CD4-positive, alpha-beta memory T cell (primary cell): ENCODE measurements around the gene ZNF101. TPM values are rescaled to one million over a fixed set of nuclear protein-coding genes. Genes with fewer than 3 reads are reported as not detected.

Experiments used
- CTCF ChIA-PET: fragments of 350-600 bp; sonication (Branson Sonifier 250); formaldehyde crosslinking; loops from one replicate; lab custom pipeline; 2021; ENCODE audit warnings: inconsistent platforms; ENCODE audit not compliant: partially characterized antibody; lab: Charles Lee
- POLR2A ChIA-PET: fragments of 350-600 bp; sonication (Branson Sonifier 250); formaldehyde crosslinking; loops from one replicate; lab custom pipeline; 2021; ENCODE audit not compliant: partially characterized antibody; lab: Charles Lee
- DNase-seq, 5 donors: peaks; one replicate each; pipeline versions ENCODE4 v3.0.0 to v3.0.0-alpha.2; 2020 to 2022; ENCODE audit warnings: mixed read lengths in 1 of 5
- H3K27ac ChIP-seq: one replicate; pipeline ENCODE4 v1.7.0; 2013; ENCODE audit warnings: low read depth, low read length
- H3K27me3 ChIP-seq: 2 replicates; pipeline ENCODE4 v1.7.0; 2013; ENCODE audit warnings: mild to moderate bottlenecking, low read length, moderate library complexity; ENCODE audit not compliant: insufficient read depth
- H3K36me3 ChIP-seq: 2 replicates; pipeline ENCODE4 v1.7.0; 2013; ENCODE audit warnings: mild to moderate bottlenecking, low read length, moderate library complexity; ENCODE audit not compliant: insufficient read depth
- H3K4me1 ChIP-seq: 2 replicates; pipeline ENCODE4 v1.7.0; 2013; ENCODE audit warnings: mild to moderate bottlenecking, low read length, moderate library complexity; ENCODE audit not compliant: insufficient read depth
- H3K4me3 ChIP-seq, 2 donors: one replicate each; pipeline ENCODE4 v1.7.0; 2013; ENCODE audit warnings: low read length in 2 of 2, mild to moderate bottlenecking in 1 of 2
- H3K9me3 ChIP-seq, 2 donors: one replicate each; pipeline ENCODE4 v1.7.0; 2013; ENCODE audit warnings: low read length in 2 of 2, control low read depth in 1 of 2; ENCODE audit not compliant: control insufficient read depth in 1 of 2
- H3K27ac Mint-ChIP-seq, 7 donors: one replicate each; pipeline ENCODE4 v1.8.0; 2020 to 2021; ENCODE audit warnings: mixed read lengths in 7 of 7, mild to moderate bottlenecking in 6 of 7, inconsistent platforms in 3 of 7, moderate library complexity in 3 of 7
- H3K27me3 Mint-ChIP-seq, 2 donors: one replicate each; pipeline ENCODE4 v1.8.0; 2020 to 2021; ENCODE audit warnings: mixed read lengths in 2 of 2
- H3K36me3 Mint-ChIP-seq, 2 donors: one replicate each; pipeline ENCODE4 v1.8.0; 2020 to 2021; ENCODE audit warnings: mixed read lengths in 2 of 2, inconsistent platforms in 1 of 2, mild to moderate bottlenecking in 1 of 2
- H3K4me1 Mint-ChIP-seq, 4 donors: one replicate each; pipeline ENCODE4 v1.8.0; 2020 to 2021; ENCODE audit warnings: mixed read lengths in 4 of 4, mild to moderate bottlenecking in 1 of 4
- H3K4me3 Mint-ChIP-seq, 8 donors: one replicate each; pipeline ENCODE4 v1.8.0; 2020 to 2021; ENCODE audit warnings: mixed read lengths in 8 of 8, mild to moderate bottlenecking in 7 of 8, moderate library complexity in 6 of 8, inconsistent platforms in 3 of 8
- H3K9me3 Mint-ChIP-seq, 8 donors: one replicate each; pipeline ENCODE4 v1.8.0; 2020 to 2021; ENCODE audit warnings: mixed read lengths in 8 of 8, mild to moderate bottlenecking in 5 of 8, inconsistent platforms in 3 of 8, moderate library complexity in 1 of 8
- intact Hi-C: fragments of 100-400 bp; cut with micrococcal nuclease; formaldehyde crosslinking; loops from one replicate; pipeline ENCODE4 v1.15.1; 2023
- polyA plus RNA-seq, 2 donors: library from polyadenylated mRNA; unstranded; fragments of 300-500 nt; fragmentation: Illumina TruSeq; gene quantifications; one replicate each; pipeline ENCODE4 v1.2.3, GENCODE V29; 2021
- total RNA-seq, 2 experiments: library from RNA; stranded (reverse); gene quantifications; one replicate each; pipeline ENCODE4 v1.2.3, GENCODE V29; 2021

Gene ZNF101
- total RNA-seq: 100 to 1,000 TPM; 152 to 156 TPM
- polyA plus RNA-seq: 100 to 1,000 TPM in 1 of 2 donors, 10 to 100 TPM in 1; 97.3 to 113 TPM

- Mint-ChIP-seq H3K27me3 (no peaks in the 10 kb centered on the region), H3K36me3 (peaks cover 30 to 43% of the 10 kb centered on the region in 2 donors), H3K4me3 (peak within 1 kb of the TSS; percentile 84 to 94 (median 92)), H3K27ac (peak within 1 kb of the TSS; percentile 92 to 99 (median 96)), H3K4me1 (peaks cover 12 to 55% (median 29%) of the 10 kb centered on the region in 4 donors), H3K9me3 (peaks cover 0 to 26% (median 16%) of the 10 kb centered on the region in 8 donors)
- Histone ChIP-seq H3K27ac (peak within 1 kb of the TSS; percentile 85), H3K4me1 (peaks cover 43% of the 10 kb centered on the region), H3K9me3 (no peaks in the 10 kb centered on the region), H3K4me3 (peak within 1 kb of the TSS; percentile 69 to 90), H3K36me3 (peaks cover 22% of the 10 kb centered on the region), H3K27me3 (no peaks in the 10 kb centered on the region)
- DNase-seq: peak; percentile 95 to 96 (median 96)
- intact Hi-C loops: loop anchor here (1.0 to 10.0 kb wide), 6 partner anchors 65 to 264 kb away; partner anchors contain the start of genes GATAD2A, ZNF14, ZNF253 and ZNF93
- ChIA-PET CTCF (interaction anchor here (1.0 to 2.3 kb wide), 3 partner anchors 65 to 153 kb away, joined by 3 to 6 read pairs (median 3); partner anchors contain the start of genes ZNF14 and ZNF506), POLR2A (interaction anchor here (0.6 to 8.2 kb wide), 56 partner anchors 8 to 897 kb away, joined by 3 to 135 read pairs (median 5); partner anchors contain the start of genes CILP2, GATAD2A, GMIP and LPAR2)
Observed at GRCh38 chr19:19668230-19669012, at the start of gene ZNF101. TSS of gene ZNF101 (plus strand) at chr19:19668839. CDS start at chr19:19668964, 125 bp downstream.

GRCh38 chr19:19619181-19619848 is 49.3 kb upstream of the ZNF101 start:
- intact Hi-C loops: loop anchor here (2.0 to 5.0 kb wide), 2 partner anchors 23 to 43 kb away; partner anchors contain the start of genes ATP13A1 and GMIP
- Mint-ChIP-seq H3K4me1 (peaks cover 29 to 48% (median 39%) of the 10 kb centered on the region in 4 donors), H3K27me3 (no peaks in the 10 kb centered on the region), H3K9me3 (no peaks in the 10 kb centered on the region), H3K4me3 (peak overlapping the region; percentile 84 to 98 (median 94)), H3K27ac (peak overlapping the region; percentile 86 to 99 (median 97)), H3K36me3 (peaks cover 10 to 26% of the 10 kb centered on the region in 2 donors)
- Histone ChIP-seq H3K4me3 (no peak overlapping the region), H3K27ac (peak overlapping the region; percentile 64), H3K4me1 (peaks cover 45% of the 10 kb centered on the region), H3K36me3 (peaks cover 9% of the 10 kb centered on the region), H3K9me3 (no peaks in the 10 kb centered on the region), H3K27me3 (no peaks in the 10 kb centered on the region)
- peak in 1 of 5 donors; percentile 8 for DNase-seq
- CTCF ChIA-PET: interaction anchor here (0.6 to 4.3 kb wide), 2 partner anchors 10 to 67 kb away, joined by 5 to 21 read pairs; no protein-coding TSS in a partner anchor
- POLR2A ChIA-PET: interaction anchor here (0.8 to 6.1 kb wide), 11 partner anchors 8 to 202 kb away, joined by 3 to 56 read pairs (median 7); partner anchors contain the start of genes ATP13A1, GMIP and ZNF506

GRCh38 chr19:19619849-19620210 is 48.8 kb upstream of the ZNF101 start:
- H3K4me1 Mint-ChIP-seq: peaks cover 29 to 52% (median 42%) of the 10 kb centered on the region in 4 donors
- no peaks in the 10 kb centered on the region for H3K9me3 ChIP-seq
- DNase-seq: peak in 1 of 5 donors; percentile 5
- intact Hi-C loops: loop anchor here (2.0 to 5.0 kb wide), 2 partner anchors 23 to 42 kb away; partner anchors contain the start of genes ATP13A1 and GMIP
- H3K27ac ChIP-seq: no peak overlapping the region
- peaks cover 40% of the 10 kb centered on the region for H3K4me1 ChIP-seq
- H3K4me3 ChIP-seq: no peak overlapping the region
- H3K27me3 ChIP-seq: no peaks in the 10 kb centered on the region
- H3K36me3 ChIP-seq: peaks cover 9% of the 10 kb centered on the region
- peak overlapping the region in 5 of 7 donors; percentile 79 to 89 (median 86) for H3K27ac Mint-ChIP-seq
- H3K27me3 Mint-ChIP-seq: no peaks in the 10 kb centered on the region
- peaks cover 10 to 29% of the 10 kb centered on the region in 2 donors for H3K36me3 Mint-ChIP-seq
- POLR2A ChIA-PET: interaction anchor here (1.0 to 6.1 kb wide), 5 partner anchors 12 to 24 kb away, joined by 3 to 56 read pairs (median 11); partner anchors contain the start of gene GMIP
- CTCF ChIA-PET: interaction anchor here (0.9 to 4.3 kb wide), 4 partner anchors 14 to 87 kb away, joined by 3 to 21 read pairs (median 4); no protein-coding TSS in a partner anchor
- peak overlapping the region in 1 of 8 donors; percentile 6 for H3K4me3 Mint-ChIP-seq
- no peaks in the 10 kb centered on the region for H3K9me3 Mint-ChIP-seq

GRCh38 chr19:19623383-19623782 is 45.3 kb upstream of the ZNF101 start:
- peaks cover 10 to 31% of the 10 kb centered on the region in 2 donors for H3K36me3 Mint-ChIP-seq
- H3K27me3 Mint-ChIP-seq: no peaks in the 10 kb centered on the region
- H3K27ac Mint-ChIP-seq: no peak overlapping the region
- no peaks in the 10 kb centered on the region for H3K9me3 ChIP-seq
- DNase-seq: peak in 1 of 5 donors; percentile 16
- no peak overlapping the region for H3K4me3 Mint-ChIP-seq
- CTCF ChIA-PET: interaction anchor here (1.0 to 1.8 kb wide), 3 partner anchors 11 to 26 kb away, joined by 3 to 5 read pairs (median 3); no protein-coding TSS in a partner anchor
- peaks cover 21 to 41% (median 33%) of the 10 kb centered on the region in 4 donors for H3K4me1 Mint-ChIP-seq
- no peak overlapping the region for H3K4me3 ChIP-seq
- no peak overlapping the region for H3K27ac ChIP-seq
- peaks cover 27% of the 10 kb centered on the region for H3K4me1 ChIP-seq
- H3K27me3 ChIP-seq: no peaks in the 10 kb centered on the region
- intact Hi-C loops: no loop called here
- H3K36me3 ChIP-seq: peaks cover 9% of the 10 kb centered on the region
- no peaks in the 10 kb centered on the region for H3K9me3 Mint-ChIP-seq
- POLR2A ChIA-PET: interaction anchor here (1.0 to 1.1 kb wide), 3 partner anchors 44 to 46 kb away, joined by 3 read pairs; no protein-coding TSS in a partner anchor

GRCh38 chr19:19624032-19624570 is 44.5 kb upstream of the ZNF101 start:
- ChIA-PET POLR2A (interaction anchor here (0.6 to 1.1 kb wide), 3 partner anchors 44 to 61 kb away, joined by 3 read pairs; no protein-coding TSS in a partner anchor), CTCF (interaction anchor here (0.7 to 1.8 kb wide), 3 partner anchors 10 to 21 kb away, joined by 3 to 5 read pairs (median 5); no protein-coding TSS in a partner anchor)
- peaks cover 27% of the 10 kb centered on the region for H3K4me1 ChIP-seq
- H3K9me3 Mint-ChIP-seq: peaks cover 0 to 2% (median 0%) of the 10 kb centered on the region in 8 donors
- H3K27me3 ChIP-seq: no peaks in the 10 kb centered on the region
- no peak overlapping the region for H3K27ac ChIP-seq
- peak overlapping the region in 1 of 8 donors; percentile 31 for H3K4me3 Mint-ChIP-seq
- peaks cover 10 to 31% of the 10 kb centered on the region in 2 donors for H3K36me3 Mint-ChIP-seq
- H3K4me1 Mint-ChIP-seq: peaks cover 18 to 40% (median 32%) of the 10 kb centered on the region in 4 donors
- intact Hi-C loops: no loop called here
- peak overlapping the region in 5 of 7 donors; percentile 9 to 65 (median 41) for H3K27ac Mint-ChIP-seq
- H3K27me3 Mint-ChIP-seq: no peaks in the 10 kb centered on the region
- DNase-seq: peak in 1 of 5 donors; percentile 31
- H3K9me3 ChIP-seq: no peaks in the 10 kb centered on the region
- peaks cover 9% of the 10 kb centered on the region for H3K36me3 ChIP-seq
- no peak overlapping the region for H3K4me3 ChIP-seq
